Stomach (tissue), 4 donors: ENCODE measurements around the gene MCF2L.

ENCODE experiments used
- CTCF ChIP-seq, 7 experiments: fragments of 450-650 bp in 4 of 7; fragments of 200-600 bp in 3 of 7; sonication (generic) in 3 of 7; IDR thresholded peaks; one replicate each; pipeline ENCODE4 v1.5.1; 2016 to 2019; ENCODE audit warnings: antibody characterized with exemption in 7 of 7, control low read depth in 2 of 7, mild to moderate bottlenecking in 1 of 7
- EP300 ChIP-seq: sonication (generic); formaldehyde crosslinking; IDR thresholded peaks from one replicate; pipeline ENCODE4 v1.6.1; 2017; ENCODE audit warnings: antibody characterized with exemption

GRCh38 chr13:112997188-112998130 is 28.4 kb downstream of the MCF2L start:
- TF ChIP-seq CTCF (IDR thresholded peaks at IDR 0.05) (no peak), EP300 (no peak)
